SH-SY5Y (cell line): ENCODE measurements around the gene TRIO.

ENCODE experiments used
- GATA2 ChIP-seq: IDR thresholded peaks from 2 replicates; pipeline ENCODE4 v1.6.1; 2011; ENCODE audit warnings: mild to moderate bottlenecking, low read depth, low read length
- GATA3 ChIP-seq: IDR thresholded peaks from 2 replicates; pipeline ENCODE4 v1.6.1; 2011; ENCODE audit warnings: low read depth, mild to moderate bottlenecking, low read length, moderate library complexity

The TRIO gene

GRCh38 chr5:14431534-14431933 is 288.4 kb downstream of the TRIO start:
- TF ChIP-seq GATA3: no peak
- TF ChIP-seq GATA2: no peak

GRCh38 chr5:14432931-14433589 is 289.9 kb downstream of the TRIO start:
- TF ChIP-seq GATA2: no peak
- TF ChIP-seq GATA3: no peak

- TF ChIP-seq GATA2: no peak
- TF ChIP-seq GATA3: no peak
Observed at GRCh38 chr5:14435481-14435880, 292.3 kb downstream of the TRIO start.

- TF ChIP-seq GATA3: no peak
- TF ChIP-seq GATA2: no peak
Observed at GRCh38 chr5:14436801-14437542, 293.8 kb downstream of the TRIO start.

GRCh38 chr5:14438195-14438606 is 295.1 kb downstream of the TRIO start:
- TF ChIP-seq GATA3: no peak
- TF ChIP-seq GATA2: no peak

GRCh38 chr5:14439087-14439871 is 296.1 kb downstream of the TRIO start:
- TF ChIP-seq GATA3 (no peak), GATA2 (no peak)

- no peak for TF ChIP-seq GATA3
- TF ChIP-seq GATA2: no peak
Observed at GRCh38 chr5:14440223-14440581, 297.1 kb downstream of the TRIO start.

GRCh38 chr5:14440582-14441431 is 297.7 kb downstream of the TRIO start:
- TF ChIP-seq GATA3: no peak
- peak; percentile 50; the same call in 1 of the 2 replicates for TF ChIP-seq GATA2

GRCh38 chr5:14441641-14442040 is 298.5 kb downstream of the TRIO start:
- no peak for TF ChIP-seq GATA2
- TF ChIP-seq GATA3: no peak

- TF ChIP-seq GATA3: no peak
- no peak for TF ChIP-seq GATA2
Observed at GRCh38 chr5:14442536-14442935, 299.4 kb downstream of the TRIO start.

- TF ChIP-seq GATA3: peak; percentile 83
- TF ChIP-seq GATA2: peak; percentile 66; the same call in 1 of the 2 replicates
Observed at GRCh38 chr5:14443671-14444093, 300.5 kb downstream of the TRIO start.

- TF ChIP-seq GATA2: no peak
- TF ChIP-seq GATA3: no peak
Observed at GRCh38 chr5:14444161-14444560, 301.0 kb downstream of the TRIO start.

- no peak for TF ChIP-seq GATA3
- no peak for TF ChIP-seq GATA2
Observed at GRCh38 chr5:14445013-14445412, 301.9 kb downstream of the TRIO start.

- no peak for TF ChIP-seq GATA3
- no peak for TF ChIP-seq GATA2
Observed at GRCh38 chr5:14445576-14446290, 302.6 kb downstream of the TRIO start.
